HepG2 (cell line): ENCODE measurements around the gene TIMM10. TPM values are rescaled to one million over a fixed set of nuclear protein-coding genes. Genes with fewer than 3 reads are reported as not detected.

Experiments used
- AHDC1 ChIP-seq: sonication (generic); formaldehyde crosslinking; IDR thresholded peaks from 2 replicates; pipeline ENCODE4 v1.5.1; 2020; ENCODE audit warnings: mild to moderate bottlenecking, missing genetic modification reagents, borderline replicate concordance
- FOXA1 ChIP-seq, 2 experiments: fragments of 450-650 bp in 1 of 2; sonication (generic) in 1 of 2; formaldehyde crosslinking in 1 of 2; IDR thresholded peaks; 2 replicates each; pipeline versions ENCODE4 v1.4.0 to v1.6.1; 2016 to 2020; ENCODE audit warnings: missing genetic modification reagents in 1 of 2
- HDAC6 ChIP-seq: fragments of 200-600 bp; sonication (generic); IDR thresholded peaks from 2 replicates; pipeline ENCODE4 v1.7.0; 2017; ENCODE audit warnings: mild to moderate bottlenecking, antibody characterized with exemption, low read length, low read depth
- HHEX ChIP-seq: IDR thresholded peaks from 2 replicates; pipeline ENCODE4 v1.6.1; 2016; ENCODE audit warnings: control low read depth
- HOXA9 ChIP-seq: sonication (generic); formaldehyde crosslinking; IDR thresholded peaks from 2 replicates; pipeline ENCODE4 v1.8.1; 2022; ENCODE audit warnings: missing genetic modification reagents, mild to moderate bottlenecking, moderate library complexity, borderline replicate concordance
- KAT7 ChIP-seq: IDR thresholded peaks from 2 replicates; pipeline ENCODE4 v1.6.1; 2018; ENCODE audit warnings: borderline replicate concordance, missing compliant biosample characterization
- MED13 ChIP-seq: sonication (generic); formaldehyde crosslinking; IDR thresholded peaks from 2 replicates; pipeline ENCODE4 v1.5.0; 2020; ENCODE audit warnings: missing genetic modification reagents
- MZF1 ChIP-seq: sonication (generic); formaldehyde crosslinking; IDR thresholded peaks from 2 replicates; pipeline ENCODE4 v1.8.1; 2023; ENCODE audit warnings: mild to moderate bottlenecking, missing genetic modification reagents, borderline replicate concordance
- NFE2 ChIP-seq: sonication (generic); formaldehyde crosslinking; IDR thresholded peaks from 2 replicates; pipeline ENCODE4 v1.4.0; 2020; ENCODE audit warnings: missing genetic modification reagents
- NPAS2 ChIP-seq: sonication (generic); formaldehyde crosslinking; IDR thresholded peaks from 2 replicates; pipeline ENCODE4 v1.8.0; 2022; ENCODE audit warnings: mild to moderate bottlenecking, missing genetic modification reagents, borderline replicate concordance
- POLR2AphosphoS5 ChIP-seq: IDR thresholded peaks from 2 replicates; pipeline ENCODE4 v1.6.1; 2012; ENCODE audit warnings: low read depth, low read length
- PTBP1 ChIP-seq: fragments of 200-400 bp; formaldehyde crosslinking; IDR thresholded peaks from 2 replicates; pipeline ENCODE4 v1.6.1; 2018; ENCODE audit warnings: low read length, low read depth; ENCODE audit not compliant: poor library complexity, severe bottlenecking
- SOX5 ChIP-seq: IDR thresholded peaks from 2 replicates; pipeline ENCODE4 v1.6.1; 2016; ENCODE audit warnings: borderline replicate concordance
- SP140L ChIP-seq: sonication (generic); formaldehyde crosslinking; IDR thresholded peaks from 2 replicates; pipeline ENCODE4 v1.4.0; 2020; ENCODE audit warnings: missing genetic modification reagents, borderline replicate concordance
- TSC22D2 ChIP-seq: sonication (generic); formaldehyde crosslinking; IDR thresholded peaks from 2 replicates; pipeline ENCODE4 v1.5.1; 2020; ENCODE audit warnings: missing genetic modification reagents, mild to moderate bottlenecking, borderline replicate concordance
- ZBTB38 ChIP-seq: sonication (generic); formaldehyde crosslinking; IDR thresholded peaks from 2 replicates; pipeline ENCODE4 v1.5.1; 2020; ENCODE audit warnings: mild to moderate bottlenecking, missing genetic modification reagents
- ZBTB39 ChIP-seq: sonication (generic); formaldehyde crosslinking; IDR thresholded peaks from 2 replicates; pipeline ENCODE4 v1.5.0; 2020; ENCODE audit warnings: missing genetic modification reagents
- ZFP62 ChIP-seq: sonication (generic); formaldehyde crosslinking; IDR thresholded peaks from 2 replicates; pipeline ENCODE4 v1.4.0; 2020; ENCODE audit warnings: missing genetic modification reagents
- ZNF501 ChIP-seq: sonication (generic); formaldehyde crosslinking; IDR thresholded peaks from 2 replicates; pipeline ENCODE4 v1.5.1; 2020; ENCODE audit warnings: mild to moderate bottlenecking, moderate library complexity, missing genetic modification reagents
- ZNF549 ChIP-seq: sonication (generic); formaldehyde crosslinking; IDR thresholded peaks from 2 replicates; pipeline ENCODE4 v1.5.0; 2020; ENCODE audit warnings: missing genetic modification reagents
- ZNF580 ChIP-seq: IDR thresholded peaks from 2 replicates; pipeline ENCODE4 v1.6.1; 2016; ENCODE audit warnings: low read depth, borderline replicate concordance
- ZNF788 ChIP-seq: sonication (generic); formaldehyde crosslinking; IDR thresholded peaks from 2 replicates; pipeline ENCODE4 v1.5.0; 2020; ENCODE audit warnings: mild to moderate bottlenecking, missing genetic modification reagents, borderline replicate concordance
- polyA plus RNA-seq, 8 experiments: library from polyadenylated mRNA; depleted of rRNA in 3 of 8; stranded (reverse) in 7 of 8; unstranded in 1 of 8; fragments of >200 nt; fragmentation: Illumina TruSeq in 4 of 8; extraction: Trizol in 4 of 8; gene quantifications; 2 replicates each; pipeline versions ENCODE4 v1.2.1 to v1.2.3, GENCODE V29; 2011 to 2016; ENCODE audit warnings: low read depth in 4 of 8, missing spikeins in 1 of 8, mixed read lengths in 1 of 8; ENCODE audit not compliant: insufficient read depth in 1 of 8
- total RNA-seq, 5 experiments: library from RNA; depleted of rRNA; stranded (reverse); fragments of >200 nt; fragmentation: Illumina TruSeq; extraction: Trizol; gene quantifications; 2 replicates each; pipeline ENCODE4 v1.2.3, GENCODE V29; 2016; ENCODE audit warnings: low read depth in 1 of 5

Gene TIMM10
- total and polyA plus RNA-seq, 2 of the 13 experiments (the other 11 are each of a cell fraction or from before 2014, with no cell fraction given): 67.8 to 82.2 TPM

GRCh38 chr11:57493507-57494503 is 36.7 kb downstream of the TIMM10 start (continued):
- TF ChIP-seq PTBP1 (no peak), SOX5 (CRISPR knock-in tag) (peak; percentile 55), MZF1 (CRISPR knock-in tag) (no peak), SP140L (CRISPR knock-in tag) (no peak), HDAC6 (no peak), KAT7 (CRISPR knock-in tag) (no peak), AHDC1 (no peak), ZNF788 (CRISPR knock-in tag) (peak; percentile 55; the same call in 1 of the 2 replicates), ZNF580 (no peak), NFE2 (CRISPR knock-in tag) (no peak), HOXA9 (CRISPR knock-in tag) (no peak), TSC22D2 (0 out of 2 replicates have a peak, but pooled peaks have one; percentile 23), FOXA1 (IDR thresholded peaks at IDR 0.05) (no peak), FOXA1 (CRISPR knock-in tag; IDR thresholded peaks at IDR 0.05) (no peak), ZNF501 (no peak; the same call in 1 of the 2 replicates), ZBTB39 (CRISPR knock-in tag) (no peak), ZBTB38 (CRISPR knock-in tag) (peak; percentile 38; the same call in 1 of the 2 replicates), ZNF549 (CRISPR knock-in tag) (no peak), ZFP62 (CRISPR knock-in tag) (no peak), HHEX (CRISPR knock-in tag) (no peak), MED13 (CRISPR knock-in tag) (no peak), POLR2AphosphoS5 (no peak), NPAS2 (CRISPR knock-in tag) (no peak)
